Activated T-cell treated with anti-CD3 and anti-CD28 coated beads for 24 hours (primary cell): Measurements from ENCODE around the gene PRRX1.

Source experiments
- DNase-seq: peaks from one replicate; pipeline ENCODE4 v3.0.0-alpha.2; 2020; ENCODE audit warnings: low read depth

The PRRX1 gene

GRCh38 chr1:170664828-170665612, 1.1 kb downstream of the PRRX1 start:
- no peak for DNase-seq

- no peak for DNase-seq
Measured at GRCh38 chr1:170665629-170666028, 1.7 kb downstream of the PRRX1 start.

DNA sequence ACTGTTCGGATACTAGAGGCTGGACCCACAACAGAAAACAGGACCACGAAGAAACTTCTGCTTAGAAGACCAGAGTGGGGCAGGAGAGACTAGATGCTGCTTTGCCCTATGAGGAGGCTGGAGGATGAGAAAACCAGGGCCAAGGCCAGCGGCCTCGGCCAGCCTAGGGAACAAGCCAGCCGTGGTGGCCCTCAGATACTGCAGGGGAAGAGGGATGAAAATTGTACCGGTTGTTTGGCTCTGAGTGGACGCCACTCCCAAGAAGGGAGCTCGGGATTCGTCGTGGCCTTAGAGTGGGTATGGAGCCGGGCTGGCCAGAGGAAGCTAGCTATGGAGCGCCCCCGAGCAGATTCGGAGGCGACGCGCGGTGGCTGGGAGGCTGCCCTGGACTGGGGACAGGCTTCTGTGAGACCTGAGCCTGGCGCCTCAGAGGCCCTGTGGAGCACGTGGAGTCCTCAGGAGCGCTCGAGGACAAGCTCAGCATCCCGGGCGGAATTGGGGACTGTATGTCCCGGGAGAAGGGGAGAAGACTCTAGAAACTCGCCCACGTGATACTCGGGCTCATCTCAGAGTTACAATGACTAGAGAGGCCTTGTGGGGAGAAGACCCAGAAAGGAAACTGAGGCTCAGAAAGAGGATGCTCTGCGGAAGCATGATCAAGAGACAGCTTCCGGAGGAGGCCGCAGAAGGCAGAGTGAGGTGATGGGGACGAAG, 2.8 kb downstream of the PRRX1 start:
- DNase-seq, result no peak

- DNase-seq, result no peak
Measured at GRCh38 chr1:170668209-170669106, 4.5 kb downstream of the PRRX1 start.

GRCh38 chr1:170669107-170669445, 5.1 kb downstream of the PRRX1 start:
- no peak for DNase-seq

GRCh38 chr1:170669586-170670530, 5.9 kb downstream of the PRRX1 start:
- DNase-seq, result no peak

DNA sequence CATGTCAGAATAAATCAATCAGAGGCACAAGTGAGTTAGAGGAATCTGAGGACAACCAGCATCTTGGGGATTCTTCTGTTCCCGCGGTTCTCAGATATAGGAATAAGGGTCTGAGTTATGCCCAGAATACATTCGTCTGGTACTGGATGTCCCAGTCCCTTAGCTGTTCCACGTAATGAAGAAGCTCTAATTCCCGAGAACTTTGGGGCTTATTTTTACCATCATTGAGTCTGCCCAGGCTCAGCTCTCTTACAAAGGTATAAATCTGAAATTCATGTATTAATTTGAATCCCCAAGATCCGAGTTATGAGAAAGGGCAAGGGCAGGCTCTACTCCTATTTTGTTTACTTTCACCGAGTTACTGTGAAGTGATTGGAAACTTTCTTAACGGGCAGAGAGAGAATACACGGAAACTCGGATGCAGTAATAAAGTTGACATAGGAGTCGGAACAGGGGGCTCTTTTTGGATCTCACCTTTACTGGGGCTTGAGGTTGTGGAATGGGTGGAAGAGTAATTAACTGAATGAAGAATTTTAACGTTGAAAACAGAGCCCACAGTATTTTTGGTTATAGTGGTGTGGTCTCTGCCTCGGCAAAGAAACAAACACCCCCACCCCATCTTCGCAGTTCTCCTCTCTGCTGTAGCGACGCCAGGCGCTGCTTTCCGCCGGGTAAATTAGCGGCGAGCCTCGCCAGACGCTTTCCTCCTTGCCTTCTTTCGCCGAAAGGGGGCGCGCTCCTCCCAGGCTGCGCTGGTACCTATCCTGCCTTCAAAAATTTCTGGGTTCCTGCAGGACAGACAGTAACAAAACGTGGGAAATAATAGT, 7.1 kb downstream of the PRRX1 start:
- DNase-seq, result no peak

GRCh38 chr1:170671629-170671963, 7.7 kb downstream of the PRRX1 start:
- no peak for DNase-seq

DNA sequence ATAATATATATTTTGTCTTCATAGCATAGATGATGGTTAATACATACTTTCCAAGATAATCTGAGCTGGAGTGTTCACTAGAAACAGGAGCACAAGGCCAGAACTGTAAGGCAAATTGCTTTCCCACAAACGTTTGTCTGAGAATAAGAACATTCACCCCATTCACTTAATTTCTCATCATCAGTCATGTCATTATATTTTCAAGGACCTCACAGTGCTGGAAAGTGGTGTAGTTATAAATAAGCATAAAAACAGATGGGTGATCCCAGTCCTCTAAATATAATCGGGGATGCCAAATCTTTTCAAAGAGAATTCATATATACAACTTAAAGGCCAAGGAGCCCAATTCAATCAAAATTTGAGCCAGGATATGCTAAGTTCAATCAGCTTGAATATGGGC, 8.4 kb downstream of the PRRX1 start:
- DNase-seq, result no peak

GRCh38 chr1:170674239-170674638, 10.3 kb downstream of the PRRX1 start:
- no peak for DNase-seq

DNA sequence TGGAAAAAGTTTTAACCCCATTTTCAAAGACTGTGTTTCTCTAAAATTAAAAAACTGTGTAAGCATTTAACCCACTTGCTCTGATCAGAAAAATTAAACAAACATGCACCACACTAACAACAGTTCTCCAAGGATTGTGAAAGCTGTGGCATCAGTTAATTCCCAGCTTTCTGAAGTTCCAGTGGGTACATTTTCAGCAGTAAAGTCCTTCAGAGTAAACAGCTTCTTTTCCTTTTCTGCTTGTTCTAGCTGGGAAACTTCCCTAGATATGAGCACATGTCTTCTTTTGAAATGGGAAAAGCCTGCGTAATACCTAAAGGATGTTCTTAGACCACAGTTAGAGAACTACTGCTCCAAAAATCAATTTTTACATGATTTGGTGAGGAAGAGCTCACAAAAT, 11.1 kb downstream of the PRRX1 start:
- no peak for DNase-seq

GRCh38 chr1:170675865-170676264, 11.9 kb downstream of the PRRX1 start:
- DNase-seq, result no peak

GRCh38 chr1:170676628-170677027, 12.7 kb downstream of the PRRX1 start:
- DNase-seq, result no peak

GRCh38 chr1:170678027-170678600, 14.2 kb downstream of the PRRX1 start:
- DNase-seq, result no peak

- DNase-seq, result no peak
Measured at GRCh38 chr1:170680428-170680827, 16.5 kb downstream of the PRRX1 start.

GRCh38 chr1:170682169-170682568, 18.2 kb downstream of the PRRX1 start:
- no peak for DNase-seq

GRCh38 chr1:170682809-170683208, 18.9 kb downstream of the PRRX1 start:
- DNase-seq, result no peak

DNA sequence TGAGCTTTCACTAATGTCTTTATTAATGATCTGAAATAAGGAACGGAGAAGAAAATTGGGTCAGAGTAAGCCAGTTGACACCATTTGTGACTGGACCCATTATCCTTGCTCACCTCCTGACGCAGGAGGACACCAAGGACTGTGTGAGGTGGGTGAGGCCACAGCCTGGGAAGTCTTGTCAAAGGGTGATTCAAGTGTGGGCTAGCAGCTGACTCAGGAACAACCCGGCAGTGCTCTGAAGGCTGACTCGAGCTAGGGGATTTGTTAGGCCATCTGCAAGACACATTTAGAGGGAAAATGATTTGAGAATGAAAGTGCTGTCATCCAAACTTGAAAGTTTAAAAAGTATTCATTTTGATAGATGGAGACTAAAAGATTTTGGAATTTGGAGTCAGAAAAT, 21.2 kb downstream of the PRRX1 start:
- no peak for DNase-seq

DNA sequence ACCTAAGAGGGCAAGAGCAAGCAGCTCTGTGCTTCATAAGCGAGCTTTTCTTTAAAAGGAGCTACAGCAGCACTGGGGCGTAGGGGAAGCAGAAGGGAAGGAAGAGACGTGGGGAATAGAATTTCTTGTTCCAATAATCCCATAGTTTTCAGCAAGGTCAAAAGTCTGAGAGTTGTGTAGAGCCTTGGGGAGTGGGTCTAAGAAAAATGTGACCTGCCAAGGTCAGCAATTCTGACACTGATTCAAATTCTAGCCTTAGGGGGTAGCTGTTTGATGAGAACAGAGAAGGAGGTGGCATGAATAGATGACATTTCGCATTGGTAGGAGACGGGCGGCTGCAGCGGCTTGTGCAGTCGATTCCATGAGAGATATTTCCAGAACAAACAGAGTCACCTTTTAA, 22.4 kb downstream of the PRRX1 start:
- DNase-seq, result no peak

GRCh38 chr1:170687621-170688020, 23.7 kb downstream of the PRRX1 start:
- no peak for DNase-seq
